ENCODE measurements around the gene INMT. TPM values are rescaled to one million over a fixed set of nuclear protein-coding genes. Genes with fewer than 3 reads are reported as not detected.

Gene INMT
- total RNA-seq, 1 experiment from 2014 or later, result 3.3 TPM

DNA sequence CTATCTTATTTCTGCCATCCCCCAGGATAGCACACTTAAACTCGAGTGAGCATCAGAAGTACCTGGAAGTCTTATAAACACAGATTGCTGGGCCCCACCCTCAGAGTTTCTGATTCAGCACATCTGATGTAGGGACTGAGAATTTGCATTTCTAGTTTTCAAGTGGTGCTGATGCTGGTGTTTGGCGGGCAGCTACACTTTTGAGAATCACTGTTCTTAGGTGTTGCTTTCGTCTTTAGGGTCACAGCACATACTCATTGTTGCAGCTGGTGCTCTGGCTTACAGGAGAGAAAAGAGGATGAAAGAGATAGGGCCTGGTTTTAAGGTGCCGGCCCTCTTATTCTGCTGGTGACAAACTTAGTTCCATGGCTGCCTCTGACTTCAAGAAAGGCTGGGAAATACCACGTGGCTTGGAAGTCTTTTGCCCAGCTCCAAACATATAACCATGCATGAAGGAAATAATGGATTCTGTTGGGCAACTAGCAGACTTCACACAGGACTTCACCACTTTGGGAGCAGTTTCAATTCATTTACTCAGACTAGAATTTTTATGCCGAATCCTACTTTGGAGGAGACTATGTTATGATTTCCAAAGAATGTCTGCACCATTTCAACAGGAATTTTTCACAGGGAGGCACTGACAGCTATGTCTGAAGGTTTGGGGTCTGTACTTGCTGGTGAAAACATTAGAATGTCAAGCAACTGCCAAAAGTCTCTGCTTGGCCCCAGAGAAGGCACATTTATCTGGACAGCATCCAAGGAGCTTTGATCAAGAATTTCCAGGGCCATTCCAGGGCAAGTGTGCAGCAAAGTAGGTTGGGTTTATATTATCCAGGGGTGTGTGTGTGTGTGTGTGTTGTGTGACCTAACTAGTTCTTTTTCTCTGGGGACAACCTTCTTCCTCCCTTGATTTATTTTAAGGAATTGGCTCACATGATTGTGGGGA is 12.4 kb downstream of the INMT start:
- H3K27me3 Mint-ChIP-seq (ENCODE audit: insufficient read depth, unreplicated experiment), result no peaks in the 10 kb centered on the region
- POLR2A ChIA-PET, result no interaction called here
- intact Hi-C loops (cut with micrococcal nuclease; ENCODE audit: unreplicated experiment), result no loop called here
- no peaks in the 10 kb centered on the region for H3K36me3 Mint-ChIP-seq (ENCODE audit: insufficient read depth, unreplicated experiment)
- H3K27me3 ChIP-seq (replicated peaks; ENCODE audit: control insufficient read depth, insufficient read depth, low read length), result no peaks in the 10 kb centered on the region
- TF ChIP-seq, protein P1, sequence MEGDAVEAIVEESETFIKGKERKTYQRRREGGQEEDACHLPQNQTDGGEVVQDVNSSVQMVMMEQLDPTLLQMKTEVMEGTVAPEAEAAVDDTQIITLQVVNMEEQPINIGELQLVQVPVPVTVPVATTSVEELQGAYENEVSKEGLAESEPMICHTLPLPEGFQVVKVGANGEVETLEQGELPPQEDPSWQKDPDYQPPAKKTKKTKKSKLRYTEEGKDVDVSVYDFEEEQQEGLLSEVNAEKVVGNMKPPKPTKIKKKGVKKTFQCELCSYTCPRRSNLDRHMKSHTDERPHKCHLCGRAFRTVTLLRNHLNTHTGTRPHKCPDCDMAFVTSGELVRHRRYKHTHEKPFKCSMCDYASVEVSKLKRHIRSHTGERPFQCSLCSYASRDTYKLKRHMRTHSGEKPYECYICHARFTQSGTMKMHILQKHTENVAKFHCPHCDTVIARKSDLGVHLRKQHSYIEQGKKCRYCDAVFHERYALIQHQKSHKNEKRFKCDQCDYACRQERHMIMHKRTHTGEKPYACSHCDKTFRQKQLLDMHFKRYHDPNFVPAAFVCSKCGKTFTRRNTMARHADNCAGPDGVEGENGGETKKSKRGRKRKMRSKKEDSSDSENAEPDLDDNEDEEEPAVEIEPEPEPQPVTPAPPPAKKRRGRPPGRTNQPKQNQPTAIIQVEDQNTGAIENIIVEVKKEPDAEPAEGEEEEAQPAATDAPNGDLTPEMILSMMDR (IDR thresholded peaks at IDR 0.05; ENCODE audit: insufficient read depth in 1 of 2, low read depth in 1 of 2, low read length in 1 of 2, severe bottlenecking in 1 of 2, unreplicated experiment in 1 of 2), result no peak
- H3K27ac Mint-ChIP-seq (ENCODE audit: unreplicated experiment), result no peak overlapping the region
- no peak overlapping the region for H3K4me3 ChIP-seq (ENCODE audit: low read depth, low read length)
- DNase-seq, result no peak
- H3K4me1 Mint-ChIP-seq (ENCODE audit: low read depth, unreplicated experiment), result peaks cover 11% of the 10 kb centered on the region
- H3K4me3 Mint-ChIP-seq (ENCODE audit: unreplicated experiment), result no peak overlapping the region
- CTCF ChIA-PET, result no interaction called here
- H3K9me3 ChIP-seq, result no peaks in the 10 kb centered on the region
- no peaks in the 10 kb centered on the region for H3K9me3 Mint-ChIP-seq (ENCODE audit: unreplicated experiment)
- H3K36me3 ChIP-seq (ENCODE audit: control insufficient read depth, insufficient read depth, low read length), result no peaks in the 10 kb centered on the region
- peaks cover 16% of the 10 kb centered on the region for H3K4me1 ChIP-seq
- BruUV-seq (replicated peaks), result no TSS peak

DNA sequence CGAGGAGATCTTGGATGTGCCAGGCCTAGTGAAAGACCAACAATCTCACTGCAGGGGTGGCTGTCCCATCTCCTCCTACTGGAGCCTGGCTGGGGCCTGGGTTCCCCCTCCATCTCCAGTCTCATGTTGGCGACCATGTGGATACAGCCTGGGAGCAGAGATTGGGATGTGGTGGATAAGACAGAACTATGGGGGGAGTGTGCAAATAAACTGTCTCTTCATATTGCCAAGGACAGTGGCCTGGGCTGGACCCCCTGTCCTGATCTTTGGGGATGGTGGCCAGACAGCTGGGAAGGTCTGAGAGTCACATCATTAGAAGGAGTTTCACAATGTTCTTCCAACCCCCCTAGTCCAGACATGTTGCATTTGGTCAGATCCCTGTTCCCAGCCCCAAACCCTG is 13.5 kb downstream of the INMT start:
- intact Hi-C loops (cut with micrococcal nuclease; ENCODE audit: unreplicated experiment), result no loop called here
- no peaks in the 10 kb centered on the region for H3K9me3 Mint-ChIP-seq (ENCODE audit: unreplicated experiment)
- ChIA-PET CTCF (no interaction called here), POLR2A (no interaction called here)
- H3K4me1 ChIP-seq, result peaks cover 16% of the 10 kb centered on the region
- DNase-seq, result no peak
- no TSS peak for BruUV-seq (replicated peaks)
- no peaks in the 10 kb centered on the region for H3K36me3 Mint-ChIP-seq (ENCODE audit: insufficient read depth, unreplicated experiment)
- no peak overlapping the region for H3K4me3 ChIP-seq (ENCODE audit: low read depth, low read length)
- no peaks in the 10 kb centered on the region for H3K9me3 ChIP-seq
- no peak overlapping the region for H3K4me3 Mint-ChIP-seq (ENCODE audit: unreplicated experiment)
- H3K27ac Mint-ChIP-seq (ENCODE audit: unreplicated experiment), result no peak overlapping the region
- TF ChIP-seq, protein P1 (IDR thresholded peaks at IDR 0.05; ENCODE audit: insufficient read depth in 1 of 2, low read depth in 1 of 2, low read length in 1 of 2, severe bottlenecking in 1 of 2, unreplicated experiment in 1 of 2), result no peak
- H3K27me3 Mint-ChIP-seq (ENCODE audit: insufficient read depth, unreplicated experiment), result no peaks in the 10 kb centered on the region
- H3K27me3 ChIP-seq (replicated peaks; ENCODE audit: control insufficient read depth, insufficient read depth, low read length), result no peaks in the 10 kb centered on the region
- no peaks in the 10 kb centered on the region for H3K36me3 ChIP-seq (ENCODE audit: control insufficient read depth, insufficient read depth, low read length)
- peaks cover 11% of the 10 kb centered on the region for H3K4me1 Mint-ChIP-seq (ENCODE audit: low read depth, unreplicated experiment)

DNA sequence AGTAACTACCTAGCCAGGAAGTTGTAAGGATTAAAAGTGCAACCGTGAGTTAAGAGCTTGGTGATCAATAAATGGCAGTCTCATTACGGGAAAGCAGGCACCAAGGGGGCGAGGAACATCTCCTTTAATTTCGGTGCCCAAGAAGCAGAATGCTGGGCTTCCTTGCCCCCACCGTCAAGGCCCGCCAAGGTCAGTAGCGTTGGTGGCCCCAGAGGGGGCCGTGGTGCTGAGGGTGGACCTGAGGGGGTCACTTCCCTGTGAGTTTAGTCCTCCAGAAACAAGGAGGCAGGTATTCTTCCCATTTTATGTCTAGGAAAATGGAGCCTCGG is 18.9 kb downstream of the INMT start:
- Histone ChIP-seq H3K4me1 (peaks cover 6% of the 10 kb centered on the region), H3K9me3 (no peaks in the 10 kb centered on the region), H3K27me3 (replicated peaks; ENCODE audit: control insufficient read depth, insufficient read depth, low read length) (no peaks in the 10 kb centered on the region), H3K4me3 (ENCODE audit: low read depth, low read length) (peak overlapping the region; percentile 67), H3K36me3 (ENCODE audit: control insufficient read depth, insufficient read depth, low read length) (no peaks in the 10 kb centered on the region)
- H3K27me3 Mint-ChIP-seq (ENCODE audit: insufficient read depth, unreplicated experiment), result no peaks in the 10 kb centered on the region
- peak overlapping the region; percentile 78 for H3K4me3 Mint-ChIP-seq (ENCODE audit: unreplicated experiment)
- no peak overlapping the region for H3K27ac Mint-ChIP-seq (ENCODE audit: unreplicated experiment)
- peaks cover 6% of the 10 kb centered on the region for H3K4me1 Mint-ChIP-seq (ENCODE audit: low read depth, unreplicated experiment)
- POLR2A ChIA-PET, result no interaction called here
- intact Hi-C loops (cut with micrococcal nuclease; ENCODE audit: unreplicated experiment), result loop anchor here (2.0 to 10.0 kb wide), 2 partner anchors 24 to 376 kb away; no protein-coding TSS in a partner anchor
- no peaks in the 10 kb centered on the region for H3K9me3 Mint-ChIP-seq (ENCODE audit: unreplicated experiment)
- H3K36me3 Mint-ChIP-seq (ENCODE audit: insufficient read depth, unreplicated experiment), result no peaks in the 10 kb centered on the region
- CTCF ChIA-PET, result no interaction called here
- TF ChIP-seq, protein P1 (IDR thresholded peaks at IDR 0.05; ENCODE audit: insufficient read depth in 1 of 2, low read depth in 1 of 2, low read length in 1 of 2, severe bottlenecking in 1 of 2, unreplicated experiment in 1 of 2), result no peak
- DNase-seq, result no peak
- BruUV-seq (replicated peaks), result no TSS peak

All from Caco-2 (cell line).